SK-N-SH (cell line): ENCODE data around the gene SLC25A44. TPM values are rescaled to one million over a fixed set of nuclear protein-coding genes. Genes with fewer than 3 reads are reported as not detected.

Experiments used
- CTCF ChIA-PET: fragments of 300-600, 350-600 bp; formaldehyde crosslinking; extraction: SDS; loops from one replicate; lab custom pipeline; 2021; lab: Yijun Ruan, JAX
- POLR2A ChIA-PET: fragments of 350-600 bp; sonication (Branson Sonifier 250); formaldehyde crosslinking; extraction: SDS; loops from one replicate; lab custom pipeline; 2020; ENCODE audit warnings: antibody characterized with exemption, inconsistent platforms; lab: Yijun Ruan, JAX
- DNase-seq: peaks from one replicate; pipeline ENCODE4 v3.0.0; 2012
- H2AFZ ChIP-seq: fragments of 200-600 bp; sonication (generic); 2 replicates; pipeline ENCODE4 v1.8.1; 2016; ENCODE audit warnings: antibody characterized with exemption, mild to moderate bottlenecking, low read depth
- H3F3A ChIP-seq: fragments of 200-600 bp; sonication (generic); replicated peaks from 2 replicates; pipeline ENCODE3; 2016; ENCODE audit warnings: antibody characterized with exemption, mild to moderate bottlenecking; ENCODE audit not compliant: insufficient read depth
- H3K27ac ChIP-seq, 2 experiments: fragments of 200-500 bp in 1 of 2; fragments of 200-600 bp in 1 of 2; sonication (Bioruptor generic) in 1 of 2; sonication (generic), shearing (Covaris generic) in 1 of 2; 2 replicates each; pipeline versions ENCODE4 v1.5.1 to v1.6.1; 2014 to 2016; ENCODE audit warnings: low read depth in 2 of 2, inconsistent platforms in 1 of 2, low read length in 1 of 2, mild to moderate bottlenecking in 1 of 2, mixed read lengths in 1 of 2
- H3K27me3 ChIP-seq: fragments of 200-600 bp; sonication (generic), shearing (Covaris generic); 2 replicates; pipeline ENCODE4 v1.6.1; 2016; ENCODE audit warnings: mixed run types; ENCODE audit not compliant: insufficient read depth
- H3K36me3 ChIP-seq, 2 experiments: fragments of 200-500 bp in 1 of 2; fragments of 200-600 bp in 1 of 2; sonication (Bioruptor generic) in 1 of 2; sonication (generic) in 1 of 2; replicated peaks in 1 of 2; 2 replicates each; pipeline versions ENCODE3 to v1.5.1; 2014 to 2016; ENCODE audit warnings: low read length in 1 of 2, mild to moderate bottlenecking in 1 of 2; ENCODE audit not compliant: insufficient read depth in 2 of 2, control insufficient read depth in 1 of 2
- H3K4me1 ChIP-seq, 2 experiments: fragments of 200-500 bp in 1 of 2; fragments of 200-600 bp in 1 of 2; sonication (Bioruptor generic) in 1 of 2; sonication (generic), shearing (Covaris generic) in 1 of 2; 2 replicates each; pipeline versions ENCODE4 v1.5.1 to v1.6.1; 2014 to 2016; ENCODE audit warnings: low read depth in 1 of 2, low read length in 1 of 2, mixed run types in 1 of 2; ENCODE audit not compliant: insufficient read depth in 2 of 2, control insufficient read depth in 1 of 2
- H3K4me2 ChIP-seq: fragments of 200-600 bp; sonication (generic), shearing (Covaris generic); 2 replicates; pipeline ENCODE4 v1.6.1; 2017; ENCODE audit warnings: mixed run types
- H3K4me3 ChIP-seq, 2 experiments: fragments of 200-500 bp in 1 of 2; fragments of 200-600 bp in 1 of 2; sonication (Bioruptor generic) in 1 of 2; sonication (generic), shearing (Covaris generic) in 1 of 2; 2 replicates each; pipeline versions ENCODE4 v1.5.1 to v1.8.1; 2014 to 2016; ENCODE audit warnings: low read depth in 2 of 2, inconsistent platforms in 1 of 2, low read length in 1 of 2, mild to moderate bottlenecking in 1 of 2, mixed read lengths in 1 of 2, moderate library complexity in 1 of 2
- H3K79me2 ChIP-seq: fragments of 200-600 bp; sonication (generic); 2 replicates; pipeline ENCODE4 v1.8.1; 2017; ENCODE audit warnings: mild to moderate bottlenecking; ENCODE audit not compliant: insufficient read depth
- H3K9ac ChIP-seq: fragments of 200-600 bp; sonication (generic); 2 replicates; pipeline ENCODE4 v1.6.1; 2017; ENCODE audit warnings: mixed run types
- H3K9me2 ChIP-seq: fragments of 200-600 bp; sonication (generic); 2 replicates; pipeline ENCODE4 v1.6.1; 2017; ENCODE audit warnings: mixed run types
- H3K9me3 ChIP-seq: fragments of 200-600 bp; sonication (generic); 2 replicates; pipeline ENCODE4 v1.6.1; 2017; ENCODE audit warnings: mixed run types, mild to moderate bottlenecking, moderate library complexity
- H4K20me1 ChIP-seq: fragments of 200-600 bp; sonication (generic); 2 replicates; pipeline ENCODE4 v1.6.1; 2017; ENCODE audit warnings: mild to moderate bottlenecking, mixed run types; ENCODE audit not compliant: insufficient read depth
- CHD2 ChIP-seq: fragments of 150-350 bp; IDR thresholded peaks from 2 replicates; pipeline ENCODE4 v1.6.1; 2018; ENCODE audit warnings: low read length; ENCODE audit not compliant: partially characterized antibody
- ELF1 ChIP-seq: IDR thresholded peaks from 2 replicates; pipeline ENCODE4 v1.4.0; 2012
- EZH2phosphoT487 ChIP-seq: fragments of 200-600 bp; sonication (generic); IDR thresholded peaks from 2 replicates; pipeline ENCODE4 v1.6.1; 2017; ENCODE audit warnings: low read depth, mixed run types, mild to moderate bottlenecking, antibody characterized with exemption, moderate library complexity, borderline replicate concordance
- FOXJ3 ChIP-seq: sonication (generic); formaldehyde crosslinking; IDR thresholded peaks from 2 replicates; pipeline ENCODE4 v1.5.1; 2020; ENCODE audit warnings: mild to moderate bottlenecking, missing genetic modification reagents
- FOXM1 ChIP-seq: IDR thresholded peaks from 2 replicates; pipeline ENCODE4 v1.4.0; 2012; ENCODE audit warnings: low read depth, mild to moderate bottlenecking
- GATA2 ChIP-seq: sonication (generic); formaldehyde crosslinking; IDR thresholded peaks from 2 replicates; pipeline ENCODE4 v1.5.0; 2020; ENCODE audit warnings: mild to moderate bottlenecking, missing genetic modification reagents
- MXI1 ChIP-seq: IDR thresholded peaks from 2 replicates; pipeline ENCODE4 v1.6.1; 2012; ENCODE audit warnings: mild to moderate bottlenecking, low read depth, low read length, improper control_type of control experiment
- NFIC ChIP-seq: IDR thresholded peaks from 2 replicates; pipeline ENCODE4 v1.4.0; 2012; ENCODE audit warnings: borderline replicate concordance
- PBX3 ChIP-seq: IDR thresholded peaks from 2 replicates; pipeline ENCODE4; 2012
- RCOR1 ChIP-seq: fragments of 150-350 bp; IDR thresholded peaks from 2 replicates; pipeline ENCODE4 v1.6.1; 2017; ENCODE audit warnings: antibody characterized with exemption, low read length
- REST ChIP-seq: IDR thresholded peaks from 2 replicates; pipeline ENCODE4 v1.6.1; 2012; ENCODE audit warnings: mild to moderate bottlenecking, low read depth, low read length, moderate library complexity
- SIN3A ChIP-seq: IDR thresholded peaks from 2 replicates; pipeline ENCODE4 v1.6.1; 2012; ENCODE audit warnings: low read depth, mild to moderate bottlenecking, low read length, moderate library complexity, borderline replicate concordance
- TAF1 ChIP-seq: IDR thresholded peaks from 2 replicates; pipeline ENCODE4 v1.6.1; 2012; ENCODE audit warnings: low read depth, mild to moderate bottlenecking, low read length, moderate library complexity, borderline replicate concordance
- USF1 ChIP-seq: IDR thresholded peaks from 2 replicates; pipeline ENCODE4 v1.4.0; 2012; ENCODE audit warnings: low read depth, borderline replicate concordance
- USF2 ChIP-seq: fragments of 150-350 bp; IDR thresholded peaks from 2 replicates; pipeline ENCODE4 v1.6.1; 2017; ENCODE audit warnings: antibody characterized with exemption, low read length, low read depth, borderline replicate concordance
- YY1 ChIP-seq: IDR thresholded peaks from 2 replicates; pipeline ENCODE4 v1.4.0; 2012; ENCODE audit warnings: low read depth, mild to moderate bottlenecking
- ZBTB33 ChIP-seq: IDR thresholded peaks from 2 replicates; pipeline ENCODE4 v1.4.0; 2012; ENCODE audit warnings: low read depth, borderline replicate concordance
- WGBS: methylation state at CpG from one replicate; pipeline ENCODE4 v1.1.6; 2017; ENCODE audit warnings: low lambda C conversion rate; 5-methylcytosine and 5-hydroxymethylcytosine counted together
- polyA plus RNA-seq, 3 experiments: library from polyadenylated mRNA; depleted of rRNA; stranded (reverse); fragments of >200 nt; gene quantifications; 2 replicates each; pipeline ENCODE4 v1.2.3, GENCODE V29; 2012

Gene SLC25A44
- polyA plus RNA-seq, 1 of the 3 experiments (the other 2 are of a cell fraction), result 28.5 TPM

- H3K27ac ChIP-seq, result no peak overlapping the region
- CTCF ChIA-PET, result interaction anchor here (0.8 to 7.1 kb wide), 29 partner anchors 9 to 288 kb away, joined by 3 to 121 read pairs (median 7); partner anchors contain the start of genes LMNA, PAQR6, PMF1 and SLC25A44
- TF ChIP-seq SIN3A (no peak), REST (no peak), ZBTB33 (no peak), MXI1 (no peak), FOXJ3 (CRISPR knock-in tag) (no peak), YY1 (no peak), NFIC (no peak), TAF1 (no peak), RCOR1 (no peak), ELF1 (no peak), GATA2 (CRISPR knock-in tag) (no peak), EZH2phosphoT487 (no peak), CHD2 (no peak), USF1 (no peak), PBX3 (no peak), FOXM1 (no peak), USF2 (no peak)
- no peak overlapping the region for H3K4me3 ChIP-seq
- H3K36me3 ChIP-seq, result peaks cover 4 to 20% of the 10 kb centered on the region in 2 experiments
- no peak for DNase-seq
- POLR2A ChIA-PET, result interaction anchor here (0.6 to 1.5 kb wide), 2 partner anchors 13 to 56 kb away, joined by 3 to 7 read pairs; partner anchors contain the start of genes PMF1 and SMG5
- H3K9me3 ChIP-seq, result no peaks in the 10 kb centered on the region
- H3K4me1 ChIP-seq, result no peaks in the 10 kb centered on the region; a peak in 1 of 4 replicates
- peaks cover 13% of the 10 kb centered on the region for H3K79me2 ChIP-seq
- H3K27me3 ChIP-seq, result no peaks in the 10 kb centered on the region
- WGBS, result 59% methylated on average over 2 of the region's 2 CpGs
- H4K20me1 ChIP-seq, result no peaks in the 10 kb centered on the region
- H3K9me2 ChIP-seq, result no peaks in the 10 kb centered on the region
- H3K4me2 ChIP-seq, result no peak overlapping the region
- peaks cover 24% of the 10 kb centered on the region for H3F3A ChIP-seq
- H3K9ac ChIP-seq, result no peak overlapping the region
- no peak overlapping the region for H2AFZ ChIP-seq
Observed at GRCh38 chr1:156226116-156226538, 32.2 kb downstream of the SLC25A44 start.
